ENCODE results near the gene PEPD. TPM values are rescaled to one million over a fixed set of nuclear protein-coding genes. Genes with fewer than 3 reads are reported as not detected.
A peak's percentile ranks its signal among the peaks of the same experiment; 100 is the strongest.

PEPD gene
- total RNA-seq, 4 donors from 2014 or later: 58.9 to 81.0 (median 70.7) TPM

- no peak for TF ChIP-seq POLR2A (IDR thresholded peaks at IDR 0.05)
- no peak overlapping the region for H3K4me3 ChIP-seq (ENCODE audit: low read depth, poor library complexity, severe bottlenecking)
- intact Hi-C loops (cut with DNase I; ENCODE audit: low total_unique reads): no loop called here
- DNase-seq (ENCODE audit: low spot score in 2 of 2): peak in 1 of 2 donors; percentile 39
- WGBS, 2 donors: 92 to 94% methylated on average over 9 of the region's 9 CpGs
These were observed 56.2 kb downstream of the PEPD start for GRCh38 chr19:33465371-33465770.

GRCh38 chr19:33464733-33465115 is 56.9 kb downstream of the PEPD start:
- no peak for TF ChIP-seq CTCF (IDR thresholded peaks at IDR 0.05)
- TF ChIP-seq POLR2A (IDR thresholded peaks at IDR 0.05): no peak
- intact Hi-C loops (cut with DNase I; ENCODE audit: low total_unique reads): no loop called here
- 90 to 93% methylated on average over 10 of the region's 10 CpGs for WGBS, 2 donors
- H3K4me3 ChIP-seq (ENCODE audit: low read depth, poor library complexity, severe bottlenecking): no peak overlapping the region
- peak in 1 of 2 donors; percentile 52 for DNase-seq (ENCODE audit: low spot score in 2 of 2)

- TF ChIP-seq POLR2A (IDR thresholded peaks at IDR 0.05): no peak
- no peak for TF ChIP-seq CTCF (IDR thresholded peaks at IDR 0.05)
- intact Hi-C loops (cut with DNase I; ENCODE audit: low total_unique reads): no loop called here
- no peak overlapping the region for H3K4me3 ChIP-seq (ENCODE audit: low read depth, poor library complexity, severe bottlenecking)
- 90 to 96% methylated on average over 12 of the region's 12 CpGs for WGBS, 2 donors
- DNase-seq (ENCODE audit: low spot score in 2 of 2): peak in 1 of 2 donors; percentile 66
These were observed 57.4 kb downstream of the PEPD start for GRCh38 chr19:33464010-33464732.

GRCh38 chr19:33463199-33463598 is 58.4 kb downstream of the PEPD start:
- DNase-seq (ENCODE audit: low spot score in 2 of 2): no peak
- intact Hi-C loops (cut with DNase I; ENCODE audit: low total_unique reads): no loop called here
- 69 to 81% methylated on average over 10 of the region's 10 CpGs for WGBS, 2 donors
- TF ChIP-seq CTCF (IDR thresholded peaks at IDR 0.05): no peak
- TF ChIP-seq POLR2A (IDR thresholded peaks at IDR 0.05): no peak
- no peak overlapping the region for H3K4me3 ChIP-seq (ENCODE audit: low read depth, poor library complexity, severe bottlenecking)

GRCh38 chr19:33462112-33462791 is 59.3 kb downstream of the PEPD start:
- intact Hi-C loops (cut with DNase I; ENCODE audit: low total_unique reads): no loop called here
- 85 to 91% methylated on average over 13 to 16 of the region's 16 CpGs for WGBS, 2 donors
- TF ChIP-seq POLR2A (IDR thresholded peaks at IDR 0.05) (no peak), CTCF (IDR thresholded peaks at IDR 0.05) (no peak)
- H3K4me3 ChIP-seq (ENCODE audit: low read depth, poor library complexity, severe bottlenecking): no peak overlapping the region
- DNase-seq (ENCODE audit: low spot score in 2 of 2): peak in 1 of 2 donors; percentile 69

- peak in 1 of 2 donors; percentile 80 for DNase-seq (ENCODE audit: low spot score in 2 of 2)
- H3K4me3 ChIP-seq (ENCODE audit: low read depth, poor library complexity, severe bottlenecking): no peak overlapping the region
- WGBS, 2 donors: 87 to 88% methylated on average over 19 to 21 of the region's 24 CpGs
- no peak for TF ChIP-seq CTCF (IDR thresholded peaks at IDR 0.05)
- no peak for TF ChIP-seq POLR2A (IDR thresholded peaks at IDR 0.05)
- intact Hi-C loops (cut with DNase I; ENCODE audit: low total_unique reads): no loop called here
These were observed 60.1 kb downstream of the PEPD start for GRCh38 chr19:33461256-33462111.
